Measurements from ENCODE around the gene SYNGAP1.

SYNGAP1 gene

GRCh38 chr6:33423777-33424176, 3.9 kb downstream of the SYNGAP1 start:
- ChIA-PET POLR2A (no interaction called here), CTCF (interaction anchor here (0.9 to 2.1 kb wide), 3 partner anchors 10 to 146 kb away, joined by 3 to 5 read pairs (median 4); no protein-coding TSS in a partner anchor)
- TF ChIP-seq, protein P1, sequence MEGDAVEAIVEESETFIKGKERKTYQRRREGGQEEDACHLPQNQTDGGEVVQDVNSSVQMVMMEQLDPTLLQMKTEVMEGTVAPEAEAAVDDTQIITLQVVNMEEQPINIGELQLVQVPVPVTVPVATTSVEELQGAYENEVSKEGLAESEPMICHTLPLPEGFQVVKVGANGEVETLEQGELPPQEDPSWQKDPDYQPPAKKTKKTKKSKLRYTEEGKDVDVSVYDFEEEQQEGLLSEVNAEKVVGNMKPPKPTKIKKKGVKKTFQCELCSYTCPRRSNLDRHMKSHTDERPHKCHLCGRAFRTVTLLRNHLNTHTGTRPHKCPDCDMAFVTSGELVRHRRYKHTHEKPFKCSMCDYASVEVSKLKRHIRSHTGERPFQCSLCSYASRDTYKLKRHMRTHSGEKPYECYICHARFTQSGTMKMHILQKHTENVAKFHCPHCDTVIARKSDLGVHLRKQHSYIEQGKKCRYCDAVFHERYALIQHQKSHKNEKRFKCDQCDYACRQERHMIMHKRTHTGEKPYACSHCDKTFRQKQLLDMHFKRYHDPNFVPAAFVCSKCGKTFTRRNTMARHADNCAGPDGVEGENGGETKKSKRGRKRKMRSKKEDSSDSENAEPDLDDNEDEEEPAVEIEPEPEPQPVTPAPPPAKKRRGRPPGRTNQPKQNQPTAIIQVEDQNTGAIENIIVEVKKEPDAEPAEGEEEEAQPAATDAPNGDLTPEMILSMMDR (IDR thresholded peaks at IDR 0.05; ENCODE audit: control extremely low read depth, extremely low read depth, low read depth, missing control alignments) = no peak
- DNase-seq (ENCODE audit: extremely low spot score) = no peak

DNA sequence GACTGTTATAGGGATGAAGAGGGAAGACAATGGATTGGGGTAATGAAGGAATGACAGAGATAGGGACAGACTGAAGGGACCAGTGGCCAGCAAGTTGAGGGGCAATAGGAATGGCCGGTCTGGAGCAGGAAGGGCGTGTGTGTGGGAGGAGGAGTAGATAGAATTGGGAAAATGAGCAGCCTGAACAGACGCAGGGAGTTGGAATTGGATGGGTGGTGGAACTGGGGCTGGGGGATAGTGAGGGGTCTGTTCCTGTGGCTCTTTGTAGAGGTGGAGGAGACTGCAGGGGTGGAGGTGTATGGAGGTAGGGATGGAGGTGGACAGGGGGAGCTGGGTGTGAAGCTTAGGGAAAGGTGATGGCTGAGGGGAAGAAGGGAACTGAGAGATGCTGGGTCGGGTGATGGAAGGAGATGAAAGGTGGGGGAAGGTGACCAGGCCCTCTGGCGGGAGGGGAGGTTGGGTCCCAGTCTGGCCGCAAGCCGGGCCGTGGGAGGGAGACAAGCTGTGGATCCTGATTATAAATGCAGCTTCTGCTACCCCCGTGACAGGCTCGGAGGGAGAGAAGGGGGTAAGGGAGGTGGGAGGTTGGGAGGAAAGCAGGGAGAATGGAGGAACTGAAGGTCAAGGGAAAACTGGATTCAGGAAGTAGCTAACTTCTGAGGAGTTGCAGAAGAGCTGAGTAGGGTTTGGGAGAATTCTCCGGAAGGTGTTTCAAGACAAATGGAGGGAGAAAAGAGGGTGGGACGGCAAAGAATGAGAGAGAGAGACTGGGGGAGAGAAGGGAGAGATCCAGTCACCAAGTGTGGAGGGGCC, 5.2 kb downstream of the SYNGAP1 start:
- CTCF ChIA-PET = interaction anchor here (0.7 to 2.1 kb wide), 14 partner anchors 8 to 286 kb away, joined by 3 to 11 read pairs (median 4); partner anchors contain the start of genes CUTA, PFDN6, PHF1 and UQCC2
- POLR2A ChIA-PET = no interaction called here
- DNase-seq (ENCODE audit: extremely low spot score) = no peak

DNA sequence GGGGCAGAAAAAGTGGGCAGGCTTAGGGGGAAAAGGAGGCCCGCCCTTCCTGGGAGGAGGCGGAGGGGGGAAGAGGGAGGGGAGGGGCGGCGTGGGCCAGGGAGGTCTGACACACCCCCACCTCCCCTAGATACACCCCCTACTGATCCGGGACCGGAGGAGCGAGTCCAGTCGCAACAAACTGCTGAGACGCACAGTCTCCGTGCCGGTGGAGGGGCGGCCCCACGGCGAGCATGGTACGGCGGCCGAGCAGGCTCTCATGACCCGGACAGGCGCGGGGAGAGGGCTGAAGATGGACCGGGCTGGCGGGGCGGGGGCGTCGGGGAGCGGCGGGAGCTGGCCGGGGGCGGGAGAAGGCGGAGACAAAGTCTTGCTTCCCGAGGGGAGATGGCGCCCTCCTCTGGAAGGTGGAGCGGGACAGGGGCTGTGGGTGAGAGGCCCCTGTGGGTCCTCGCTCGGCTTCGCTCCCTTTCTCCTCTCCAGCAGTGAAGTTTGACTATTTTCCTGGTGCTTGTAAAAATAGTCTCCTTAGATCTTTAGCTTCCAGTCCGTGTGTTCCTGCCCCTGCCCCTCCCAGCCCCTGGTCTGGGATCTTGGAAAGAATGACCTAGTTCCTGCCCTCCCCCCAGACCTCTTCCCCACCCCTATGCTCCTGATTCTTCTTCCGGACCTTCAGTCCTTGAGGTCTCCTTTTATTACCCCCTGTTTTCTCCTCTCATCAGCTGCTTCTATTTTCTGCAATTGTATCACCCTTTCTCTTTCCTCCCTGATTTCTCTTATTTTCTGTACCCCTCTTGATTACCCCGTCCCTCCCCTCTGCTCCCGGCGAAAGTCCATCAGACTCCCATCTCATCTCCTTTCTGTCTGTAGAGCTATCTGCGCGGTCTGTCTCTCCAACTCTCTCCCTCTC, 6.1 kb downstream of the SYNGAP1 start:
- TF ChIP-seq, protein P1 (IDR thresholded peaks at IDR 0.05; ENCODE audit: control extremely low read depth, extremely low read depth, low read depth, missing control alignments) = peak; percentile 88
- ChIA-PET CTCF (interaction anchor here (0.7 to 2.1 kb wide), 16 partner anchors 9 to 285 kb away, joined by 3 to 11 read pairs (median 4); partner anchors contain the start of genes B3GALT4, CUTA, PFDN6 and PHF1), POLR2A (interaction anchor here (0.6 kb wide), 1 partner anchor 27 kb away, joined by 3 read pairs; no protein-coding TSS in a partner anchor)
- DNase-seq (ENCODE audit: extremely low spot score) = peak; percentile 86

More for the DNA sequence above, 5.2 kb downstream of the SYNGAP1 start:
- TF ChIP-seq, protein P1 (IDR thresholded peaks at IDR 0.05; ENCODE audit: control extremely low read depth, extremely low read depth, low read depth, missing control alignments) = no peak

- peak; percentile 42 for DNase-seq (ENCODE audit: extremely low spot score)
- ChIA-PET CTCF (interaction anchor here (1.1 to 2.1 kb wide), 11 partner anchors 9 to 284 kb away, joined by 3 to 11 read pairs (median 5); partner anchors contain the start of genes B3GALT4, CUTA, PFDN6 and UQCC2), POLR2A (interaction anchor here (0.6 kb wide), 1 partner anchor 28 kb away, joined by 3 read pairs; no protein-coding TSS in a partner anchor)
- TF ChIP-seq, protein P1 (IDR thresholded peaks at IDR 0.05; ENCODE audit: control extremely low read depth, extremely low read depth, low read depth, missing control alignments) = no peak
Measured at GRCh38 chr6:33426590-33427511, 7.0 kb downstream of the SYNGAP1 start.

DNA sequence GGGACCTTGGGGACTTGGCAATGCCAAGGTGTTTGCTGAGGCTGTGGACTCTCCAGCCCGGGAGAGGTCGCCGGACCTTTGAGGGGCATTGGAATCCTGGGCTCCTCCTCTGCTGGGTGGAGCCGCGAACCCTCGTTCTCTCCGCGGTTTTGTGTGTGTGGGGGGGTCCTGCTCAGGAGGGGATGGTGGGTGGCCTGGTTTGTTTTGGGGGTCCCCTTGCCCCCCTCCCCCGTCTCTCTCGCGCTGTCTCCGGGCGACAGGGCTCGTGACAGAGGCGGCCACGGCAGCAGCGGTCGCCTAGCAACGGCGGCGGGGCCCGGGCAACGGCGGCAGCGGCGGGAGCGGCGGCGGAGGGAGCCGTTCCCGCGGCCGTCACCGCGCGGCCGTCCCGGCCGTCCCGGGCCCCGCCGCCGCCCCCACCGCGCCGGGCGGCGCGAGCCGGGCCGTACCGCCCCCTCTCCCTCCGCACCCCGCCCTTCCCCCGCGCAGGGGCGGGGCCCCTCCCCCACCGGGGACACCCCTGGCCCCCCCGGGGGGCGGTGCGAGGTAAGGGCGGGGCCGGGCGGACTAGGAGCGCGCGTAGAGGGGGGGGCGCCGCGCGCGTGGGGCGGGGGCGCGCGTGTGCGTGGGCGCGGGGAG, 7.8 kb downstream of the SYNGAP1 start:
- peak; percentile 72 for DNase-seq (ENCODE audit: extremely low spot score)
- ChIA-PET CTCF (interaction anchor here (1.3 kb wide), 1 partner anchor 63 kb away, joined by 3 read pairs; no protein-coding TSS in a partner anchor), POLR2A (no interaction called here)
- TF ChIP-seq, protein P1 (IDR thresholded peaks at IDR 0.05; ENCODE audit: control extremely low read depth, extremely low read depth, low read depth, missing control alignments) = peak; percentile 11

Measured in GM10248 (cell line).